ENCODE measurements around the gene UQCC2. TPM values are rescaled to one million over a fixed set of nuclear protein-coding genes. Genes with fewer than 3 reads are reported as not detected.

The UQCC2 gene
- polyA plus RNA-seq (2012; ENCODE audit: missing spikeins), result 168 TPM

GRCh38 chr6:33711140-33712129 is at the start of gene UQCC2:
Gene UQCC2 (minus strand): TSS chr6:33711700. CDS start chr6:33711686, 14 bp downstream.
- DNase-seq (ENCODE audit: insufficient read length), result peak; percentile 95
- FAIRE-seq, result peak; percentile 98
- TF ChIP-seq POLR2AphosphoS5 (IDR thresholded peaks at IDR 0.05; ENCODE audit: low read depth, low read length) (peak; percentile 85), POLR2A (IDR thresholded peaks at IDR 0.05; ENCODE audit: low read depth, low read length) (peak; percentile 95), TAF1 (IDR thresholded peaks at IDR 0.05; ENCODE audit: borderline replicate concordance, low read depth, low read length) (peak; percentile 95)

- no peak for TF ChIP-seq POLR2AphosphoS5 (IDR thresholded peaks at IDR 0.05; ENCODE audit: low read depth, low read length)
- TF ChIP-seq POLR2A (IDR thresholded peaks at IDR 0.05; ENCODE audit: low read depth, low read length), result no peak
- no peak for TF ChIP-seq TAF1 (IDR thresholded peaks at IDR 0.05; ENCODE audit: borderline replicate concordance, low read depth, low read length)
- no peak for DNase-seq (ENCODE audit: insufficient read length)
- no peak for FAIRE-seq
Observed at GRCh38 chr6:33759887-33760629, 48.6 kb upstream of the UQCC2 start.

- FAIRE-seq (no peak), DNase-seq (ENCODE audit: insufficient read length) (no peak)
- no peak for TF ChIP-seq POLR2A (IDR thresholded peaks at IDR 0.05; ENCODE audit: low read depth, low read length)
- no peak for TF ChIP-seq TAF1 (IDR thresholded peaks at IDR 0.05; ENCODE audit: borderline replicate concordance, low read depth, low read length)
- TF ChIP-seq POLR2AphosphoS5 (IDR thresholded peaks at IDR 0.05; ENCODE audit: low read depth, low read length), result no peak
Observed at GRCh38 chr6:33758815-33759216, 47.3 kb upstream of the UQCC2 start.

GRCh38 chr6:33757906-33758305 is 46.4 kb upstream of the UQCC2 start:
- DNase-seq (ENCODE audit: insufficient read length), result no peak
- TF ChIP-seq POLR2AphosphoS5 (IDR thresholded peaks at IDR 0.05; ENCODE audit: low read depth, low read length), result no peak
- TF ChIP-seq TAF1 (IDR thresholded peaks at IDR 0.05; ENCODE audit: borderline replicate concordance, low read depth, low read length), result no peak
- TF ChIP-seq POLR2A (IDR thresholded peaks at IDR 0.05; ENCODE audit: low read depth, low read length), result no peak
- FAIRE-seq, result no peak

GRCh38 chr6:33757113-33757512 is 45.6 kb upstream of the UQCC2 start:
- TF ChIP-seq POLR2AphosphoS5 (IDR thresholded peaks at IDR 0.05; ENCODE audit: low read depth, low read length) (no peak), TAF1 (IDR thresholded peaks at IDR 0.05; ENCODE audit: borderline replicate concordance, low read depth, low read length) (no peak), POLR2A (IDR thresholded peaks at IDR 0.05; ENCODE audit: low read depth, low read length) (no peak)
- no peak for DNase-seq (ENCODE audit: insufficient read length)
- no peak for FAIRE-seq

- FAIRE-seq, result no peak
- TF ChIP-seq POLR2AphosphoS5 (IDR thresholded peaks at IDR 0.05; ENCODE audit: low read depth, low read length), result no peak
- no peak for TF ChIP-seq TAF1 (IDR thresholded peaks at IDR 0.05; ENCODE audit: borderline replicate concordance, low read depth, low read length)
- TF ChIP-seq POLR2A (IDR thresholded peaks at IDR 0.05; ENCODE audit: low read depth, low read length), result no peak
- no peak for DNase-seq (ENCODE audit: insufficient read length)
Observed at GRCh38 chr6:33756211-33756954, 44.9 kb upstream of the UQCC2 start.

GRCh38 chr6:33755070-33755869 is 43.8 kb upstream of the UQCC2 start:
- FAIRE-seq, result no peak
- DNase-seq (ENCODE audit: insufficient read length), result no peak
- TF ChIP-seq POLR2AphosphoS5 (IDR thresholded peaks at IDR 0.05; ENCODE audit: low read depth, low read length) (no peak), POLR2A (IDR thresholded peaks at IDR 0.05; ENCODE audit: low read depth, low read length) (no peak), TAF1 (IDR thresholded peaks at IDR 0.05; ENCODE audit: borderline replicate concordance, low read depth, low read length) (no peak)

GRCh38 chr6:33754222-33754621 is 42.7 kb upstream of the UQCC2 start:
- FAIRE-seq (no peak), DNase-seq (ENCODE audit: insufficient read length) (no peak)
- TF ChIP-seq POLR2A (IDR thresholded peaks at IDR 0.05; ENCODE audit: low read depth, low read length), result no peak

- DNase-seq (ENCODE audit: insufficient read length), result no peak
- TF ChIP-seq TAF1 (IDR thresholded peaks at IDR 0.05; ENCODE audit: borderline replicate concordance, low read depth, low read length), result no peak
- TF ChIP-seq POLR2AphosphoS5 (IDR thresholded peaks at IDR 0.05; ENCODE audit: low read depth, low read length), result no peak
- TF ChIP-seq POLR2A (IDR thresholded peaks at IDR 0.05; ENCODE audit: low read depth, low read length), result no peak
- FAIRE-seq, result no peak
Observed at GRCh38 chr6:33752646-33753015, 41.1 kb upstream of the UQCC2 start.

GRCh38 chr6:33751771-33752645 is 40.5 kb upstream of the UQCC2 start:
- FAIRE-seq (no peak), DNase-seq (ENCODE audit: insufficient read length) (no peak)
- no peak for TF ChIP-seq TAF1 (IDR thresholded peaks at IDR 0.05; ENCODE audit: borderline replicate concordance, low read depth, low read length)
